Suprapubic skin (tissue), 4 donors: Measurements from ENCODE around the gene ASH1L.
"Not testable (repeated sequence)": the region's sequence is repeated elsewhere in the genome, so short reads cannot be mapped to it uniquely, and the experiment has no call there.

ENCODE experiments used
- POLR2A ChIP-seq, 2 donors: fragments of 450-650 bp; IDR thresholded peaks; one replicate each; pipeline ENCODE4 v1.6.1; 2017; ENCODE audit warnings: antibody characterized with exemption in 2 of 2, mild to moderate bottlenecking in 2 of 2, moderate library complexity in 2 of 2
- POLR2AphosphoS5 ChIP-seq, 3 donors: sonication (generic); formaldehyde crosslinking; IDR thresholded peaks; one replicate each; pipeline ENCODE4 v1.6.1; 2017; ENCODE audit warnings: antibody characterized with exemption in 3 of 3
- TF ChIP-seq, protein P1 (sequence below), 2 donors: fragments of 200-600 bp in 1 of 2; fragments of 450-650 bp in 1 of 2; sonication (generic) in 1 of 2; IDR thresholded peaks; one replicate each; pipeline ENCODE4 v1.5.1; 2016 to 2019; ENCODE audit warnings: antibody characterized with exemption in 2 of 2, mild to moderate bottlenecking in 1 of 2, moderate library complexity in 1 of 2

DNA sequence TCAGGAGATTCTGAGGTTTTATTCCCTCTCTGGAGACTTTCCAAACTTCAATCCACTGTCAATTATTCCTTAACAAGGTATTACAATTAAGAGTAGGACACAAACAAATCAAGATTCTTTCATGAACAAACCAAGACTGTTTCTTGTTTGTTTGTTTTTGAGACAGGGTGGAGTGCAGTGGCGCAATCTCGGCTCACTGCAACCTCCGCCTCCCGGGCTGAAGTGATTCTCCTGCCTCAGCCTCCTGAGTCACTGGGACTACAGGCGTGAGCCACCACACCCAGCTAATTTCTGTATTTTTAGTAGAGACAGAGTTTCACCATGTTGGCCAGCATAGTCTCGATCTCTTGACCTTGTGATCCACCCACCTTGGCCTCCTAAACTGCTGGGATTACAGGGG is 51.2 kb downstream of the ASH1L start:
- TF ChIP-seq POLR2A, POLR2AphosphoS5 (IDR thresholded peaks at IDR 0.05): not testable (repeated sequence)
- TF ChIP-seq, protein P1, sequence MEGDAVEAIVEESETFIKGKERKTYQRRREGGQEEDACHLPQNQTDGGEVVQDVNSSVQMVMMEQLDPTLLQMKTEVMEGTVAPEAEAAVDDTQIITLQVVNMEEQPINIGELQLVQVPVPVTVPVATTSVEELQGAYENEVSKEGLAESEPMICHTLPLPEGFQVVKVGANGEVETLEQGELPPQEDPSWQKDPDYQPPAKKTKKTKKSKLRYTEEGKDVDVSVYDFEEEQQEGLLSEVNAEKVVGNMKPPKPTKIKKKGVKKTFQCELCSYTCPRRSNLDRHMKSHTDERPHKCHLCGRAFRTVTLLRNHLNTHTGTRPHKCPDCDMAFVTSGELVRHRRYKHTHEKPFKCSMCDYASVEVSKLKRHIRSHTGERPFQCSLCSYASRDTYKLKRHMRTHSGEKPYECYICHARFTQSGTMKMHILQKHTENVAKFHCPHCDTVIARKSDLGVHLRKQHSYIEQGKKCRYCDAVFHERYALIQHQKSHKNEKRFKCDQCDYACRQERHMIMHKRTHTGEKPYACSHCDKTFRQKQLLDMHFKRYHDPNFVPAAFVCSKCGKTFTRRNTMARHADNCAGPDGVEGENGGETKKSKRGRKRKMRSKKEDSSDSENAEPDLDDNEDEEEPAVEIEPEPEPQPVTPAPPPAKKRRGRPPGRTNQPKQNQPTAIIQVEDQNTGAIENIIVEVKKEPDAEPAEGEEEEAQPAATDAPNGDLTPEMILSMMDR (IDR thresholded peaks at IDR 0.05): not testable (repeated sequence)
